Measurements from ENCODE around the gene EIF5.

EIF5 gene

GRCh38 chr14:103308717-103309616 is 25.1 kb upstream of the EIF5 start:
- no peak for DNase-seq (ENCODE audit: low read depth in 3 of 3, low spot score in 1 of 3)

- no peak for DNase-seq (ENCODE audit: low read depth in 3 of 3, low spot score in 1 of 3)
These were observed 23.4 kb upstream of the EIF5 start for GRCh38 chr14:103310576-103311095.

GRCh38 chr14:103311171-103311997 is 22.7 kb upstream of the EIF5 start:
- DNase-seq (ENCODE audit: low read depth in 3 of 3, low spot score in 1 of 3) = no peak

GRCh38 chr14:103312006-103312635 is 21.9 kb upstream of the EIF5 start:
- DNase-seq (ENCODE audit: low read depth in 3 of 3, low spot score in 1 of 3) = no peak

GRCh38 chr14:103313704-103314103 is 20.3 kb upstream of the EIF5 start:
- DNase-seq (ENCODE audit: low read depth in 3 of 3, low spot score in 1 of 3) = no peak

- DNase-seq (ENCODE audit: low read depth in 3 of 3, low spot score in 1 of 3) = no peak
These were observed 19.4 kb upstream of the EIF5 start for GRCh38 chr14:103314496-103315277.

- no peak for DNase-seq (ENCODE audit: low read depth in 3 of 3, low spot score in 1 of 3)
These were observed 18.6 kb upstream of the EIF5 start for GRCh38 chr14:103315351-103315911.

- DNase-seq (ENCODE audit: low read depth in 3 of 3, low spot score in 1 of 3) = no peak
These were observed 18.1 kb upstream of the EIF5 start for GRCh38 chr14:103315941-103316340.

- DNase-seq (ENCODE audit: low read depth in 3 of 3, low spot score in 1 of 3) = no peak
These were observed 17.3 kb upstream of the EIF5 start for GRCh38 chr14:103316721-103317121.

GRCh38 chr14:103317251-103317650 is 16.8 kb upstream of the EIF5 start:
- no peak for DNase-seq (ENCODE audit: low read depth in 3 of 3, low spot score in 1 of 3)

- no peak for DNase-seq (ENCODE audit: low read depth in 3 of 3, low spot score in 1 of 3)
These were observed 16.0 kb upstream of the EIF5 start for GRCh38 chr14:103317976-103318580.

- DNase-seq (ENCODE audit: low read depth in 3 of 3, low spot score in 1 of 3) = no peak
These were observed 15.2 kb upstream of the EIF5 start for GRCh38 chr14:103318750-103319419.

- no peak for DNase-seq (ENCODE audit: low read depth in 3 of 3, low spot score in 1 of 3)
These were observed 14.6 kb upstream of the EIF5 start for GRCh38 chr14:103319422-103319821.

- DNase-seq (ENCODE audit: low read depth in 3 of 3, low spot score in 1 of 3) = no peak
These were observed 8.0 kb upstream of the EIF5 start for GRCh38 chr14:103326078-103326477.

- DNase-seq (ENCODE audit: low read depth in 3 of 3, low spot score in 1 of 3) = no peak
These were observed 5.1 kb upstream of the EIF5 start for GRCh38 chr14:103328941-103329340.

- DNase-seq (ENCODE audit: low read depth in 3 of 3, low spot score in 1 of 3) = no peak
These were observed 4.4 kb upstream of the EIF5 start for GRCh38 chr14:103329401-103330347.

- no peak for DNase-seq (ENCODE audit: low read depth in 3 of 3, low spot score in 1 of 3)
These were observed 3.5 kb upstream of the EIF5 start for GRCh38 chr14:103330536-103330935.
